HG03064 (cell line): ENCODE results near the gene VRK3.
"Not testable (repeated sequence)": the region's sequence is repeated elsewhere in the genome, so short reads cannot be mapped to it uniquely, and the experiment has no call there.

Experiments
- ATAC-seq: cut with Tn5 transposase; IDR thresholded peaks from one replicate; pipeline ENCODE4 v1.9.1; 2021; ENCODE audit warnings: low read depth; ENCODE audit not compliant: unreplicated experiment

VRK3 gene

DNA sequence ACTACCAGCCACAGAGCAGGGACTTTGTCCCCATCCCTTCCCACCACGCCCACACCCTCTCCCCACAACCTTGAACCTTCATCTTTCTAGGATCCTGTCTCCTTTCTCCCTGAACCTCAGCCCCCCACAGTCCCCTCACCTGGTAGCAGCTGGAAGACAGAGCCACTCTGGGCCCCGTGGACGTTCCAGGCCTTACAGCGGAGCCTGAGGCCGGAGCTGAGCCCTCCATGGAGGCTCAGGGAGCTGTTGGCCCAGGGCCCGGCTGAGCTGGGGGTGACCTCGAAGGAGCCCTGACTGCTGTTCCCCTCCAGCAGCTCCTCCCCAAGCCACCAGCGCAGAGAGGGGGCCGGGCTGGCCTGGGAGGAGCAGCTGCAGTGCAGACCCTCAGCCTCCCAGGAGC lies 67.0 kb downstream of the VRK3 start:
- not testable (repeated sequence) for ATAC-seq

DNA sequence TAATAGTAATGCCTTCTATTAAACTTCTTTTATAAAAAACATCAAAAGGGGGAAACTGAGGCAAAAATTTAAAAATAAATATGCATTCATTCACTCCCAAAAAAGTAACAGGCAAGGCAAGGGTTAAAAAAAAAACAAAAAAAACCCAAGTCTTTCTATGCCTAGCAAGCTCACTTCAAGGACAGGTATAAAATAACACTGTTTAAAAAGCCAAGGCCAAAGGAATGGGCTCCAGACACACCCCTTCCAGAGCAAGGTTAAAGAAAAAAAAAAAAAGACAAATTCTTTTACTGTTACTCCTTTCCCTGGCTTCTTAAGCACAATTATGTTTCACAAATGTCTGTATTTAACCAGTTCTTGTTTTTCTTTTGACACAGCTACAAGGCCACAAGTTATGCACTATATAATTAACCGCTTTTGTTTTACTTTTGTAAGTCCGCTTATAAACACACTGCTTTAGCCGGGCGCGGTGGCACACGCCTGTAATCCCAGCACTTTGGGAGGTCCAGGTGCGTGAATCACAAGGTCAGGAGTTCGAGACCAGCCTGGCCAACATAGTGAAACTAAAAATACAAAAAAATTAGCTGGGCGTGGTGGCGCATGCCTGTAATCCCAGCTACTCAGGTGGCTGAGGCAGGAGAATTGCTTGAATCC lies 67.8 kb downstream of the VRK3 start:
- no peak for ATAC-seq

DNA sequence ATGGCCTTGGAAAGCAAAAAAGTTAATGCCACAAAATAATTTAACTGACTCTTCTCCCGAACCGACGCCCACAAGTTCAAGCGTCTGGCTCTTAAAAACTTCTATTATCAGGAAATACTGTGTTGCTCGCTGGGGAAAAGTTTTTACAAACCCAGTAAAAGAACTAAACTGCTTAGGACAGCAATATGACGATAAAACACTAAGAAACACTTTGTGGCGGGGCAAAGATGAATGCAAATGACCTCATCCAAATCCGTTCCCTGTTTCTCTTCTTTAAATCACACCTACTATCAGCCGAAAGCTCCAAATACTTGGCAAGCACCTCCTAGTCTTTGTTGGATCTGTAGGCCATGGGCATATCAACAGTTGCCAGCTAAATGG lies 69.1 kb downstream of the VRK3 start:
- no peak for ATAC-seq

DNA sequence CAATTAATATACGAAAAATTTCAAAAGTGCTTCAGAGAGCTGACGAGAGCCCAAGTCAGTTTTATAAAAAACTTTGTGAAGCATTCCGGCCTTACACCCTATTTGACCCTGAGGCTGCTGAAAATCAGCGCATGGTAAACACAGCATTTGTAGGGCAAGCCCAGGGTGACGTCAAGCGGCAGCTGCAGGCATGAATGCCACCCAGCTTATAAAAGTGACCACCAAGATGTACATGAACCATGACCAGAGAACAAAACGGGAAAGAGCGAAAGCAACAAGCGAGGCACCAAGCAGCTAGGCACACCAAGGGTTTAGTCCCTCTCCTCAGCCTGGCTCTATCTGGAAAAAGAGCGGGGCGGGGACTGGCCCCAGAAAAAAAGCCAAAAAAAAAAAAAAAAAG lies 70.2 kb downstream of the VRK3 start:
- ATAC-seq, result no peak

DNA sequence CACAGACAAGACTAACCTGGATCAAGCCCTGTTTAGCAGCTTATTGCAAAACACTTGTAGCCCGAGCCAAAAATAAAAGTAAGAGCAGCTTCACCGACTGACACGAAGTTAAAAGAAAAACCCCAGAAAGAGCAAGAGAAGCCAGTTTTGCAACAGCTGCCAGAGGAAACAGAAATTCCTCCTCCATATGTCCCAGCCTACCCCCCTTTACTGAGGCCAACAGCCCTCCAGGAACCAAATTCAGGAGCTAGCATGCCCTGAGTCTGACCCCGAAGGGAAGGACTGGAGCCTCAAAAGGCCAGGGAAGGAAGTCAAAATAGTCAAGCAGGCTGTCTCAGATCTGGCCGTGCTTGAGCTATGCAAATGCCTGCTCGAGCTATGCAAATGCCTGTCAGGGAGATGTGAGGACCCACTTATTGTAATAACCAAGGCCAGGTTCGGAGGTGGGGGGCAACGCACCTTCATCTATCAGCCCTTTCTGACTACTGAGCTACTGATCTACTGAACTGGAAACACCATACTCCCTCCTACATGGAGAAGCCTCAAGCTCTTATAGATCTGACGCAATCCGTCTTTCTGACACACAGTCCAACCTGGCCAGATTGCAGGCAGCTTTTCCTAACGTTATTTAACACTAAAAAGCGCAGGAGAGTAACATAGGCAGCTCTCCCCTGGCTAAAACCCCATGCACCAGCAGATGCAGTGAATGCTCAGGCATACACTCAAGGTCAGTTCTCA lies 70.9 kb downstream of the VRK3 start:
- ATAC-seq, result no peak

DNA sequence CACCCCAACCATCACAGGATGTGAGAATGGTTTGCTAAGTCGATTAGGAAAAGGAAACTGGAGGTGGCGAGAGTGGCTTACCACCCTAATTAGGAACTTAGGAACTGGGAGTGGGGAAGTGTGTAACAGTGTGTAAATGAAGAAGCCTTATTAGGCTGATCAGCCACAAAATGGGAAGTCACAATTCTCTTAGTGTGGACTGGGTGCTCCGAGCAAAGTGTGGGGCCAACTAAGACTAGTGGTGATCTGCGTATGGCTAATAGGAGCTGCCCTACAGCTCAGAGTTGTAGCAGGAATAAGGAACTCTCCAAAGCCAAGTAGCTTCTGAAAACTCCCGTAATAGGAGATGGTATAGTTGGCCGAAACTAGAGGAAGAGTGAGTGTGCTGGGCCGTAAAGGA lies 71.8 kb downstream of the VRK3 start:
- no peak for ATAC-seq

DNA sequence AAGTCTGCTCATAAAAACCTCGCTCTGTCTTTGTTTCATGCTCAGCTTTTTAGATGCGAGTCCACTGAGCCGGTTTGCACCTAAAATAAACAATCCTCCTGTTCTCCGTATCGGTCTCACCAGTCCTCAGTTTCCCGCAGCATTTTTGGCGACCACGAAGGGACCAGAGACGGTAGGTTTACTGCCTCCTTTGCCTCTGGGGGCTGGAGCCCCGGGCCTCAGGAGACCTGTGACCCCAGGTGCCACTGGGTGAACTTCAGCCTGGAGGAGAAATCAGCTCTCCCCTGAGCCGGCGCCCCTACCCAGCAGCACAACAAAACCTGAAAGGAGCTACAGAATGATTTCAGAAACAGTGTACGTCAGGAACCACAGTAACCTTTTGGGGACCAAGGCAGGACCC lies 72.3 kb downstream of the VRK3 start:
- ATAC-seq, result no peak

DNA sequence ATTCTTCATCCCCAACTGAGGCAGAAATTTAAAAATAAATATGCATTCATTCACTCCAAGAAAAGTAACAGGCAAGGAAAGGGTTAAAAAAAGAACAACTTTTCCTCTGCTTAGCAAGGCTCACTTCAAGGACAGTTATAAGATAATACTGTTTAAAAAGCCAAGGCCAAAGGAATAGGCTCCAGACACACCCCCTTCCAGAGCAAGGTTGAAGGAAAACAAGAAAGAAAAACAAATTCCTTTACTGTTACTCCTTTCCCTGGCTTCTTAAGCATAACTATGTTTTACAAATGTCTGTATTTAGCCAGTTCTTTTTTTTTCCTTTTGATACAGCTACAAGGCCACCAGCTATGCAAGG lies 72.7 kb downstream of the VRK3 start:
- ATAC-seq, result no peak

DNA sequence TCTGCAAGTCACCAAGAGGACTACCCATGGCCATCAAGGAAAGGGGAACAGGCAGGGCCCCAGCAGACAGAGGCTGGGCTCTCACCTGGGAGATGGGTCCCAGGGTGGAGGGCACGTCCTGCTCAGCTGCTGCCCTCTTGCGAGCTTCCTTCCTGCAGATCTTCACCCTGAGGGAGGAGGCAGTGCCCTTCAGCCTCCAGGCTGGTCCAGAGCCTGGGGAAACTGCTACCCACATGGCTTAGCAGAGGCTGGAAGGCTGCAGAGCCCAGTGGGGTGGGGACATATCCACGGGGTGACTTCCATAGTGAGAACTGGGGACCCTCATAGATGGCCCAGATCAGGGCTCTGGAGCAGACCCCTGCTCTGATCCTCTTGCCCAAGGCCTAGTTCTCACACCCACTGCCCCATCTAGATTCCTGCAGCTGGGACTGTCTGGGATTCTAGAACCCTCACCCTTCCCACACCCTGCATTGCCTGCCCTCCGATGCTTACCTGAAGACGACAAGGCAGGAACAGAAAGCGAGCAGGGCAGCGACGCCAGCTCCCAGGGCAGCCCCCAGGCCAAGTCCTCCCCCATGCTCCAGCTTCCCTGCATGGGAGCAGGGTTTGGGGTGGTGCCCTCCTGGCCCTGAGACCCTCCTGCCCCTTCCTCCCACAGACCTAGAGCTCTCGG lies 73.2 kb downstream of the VRK3 start:
- no peak for ATAC-seq

DNA sequence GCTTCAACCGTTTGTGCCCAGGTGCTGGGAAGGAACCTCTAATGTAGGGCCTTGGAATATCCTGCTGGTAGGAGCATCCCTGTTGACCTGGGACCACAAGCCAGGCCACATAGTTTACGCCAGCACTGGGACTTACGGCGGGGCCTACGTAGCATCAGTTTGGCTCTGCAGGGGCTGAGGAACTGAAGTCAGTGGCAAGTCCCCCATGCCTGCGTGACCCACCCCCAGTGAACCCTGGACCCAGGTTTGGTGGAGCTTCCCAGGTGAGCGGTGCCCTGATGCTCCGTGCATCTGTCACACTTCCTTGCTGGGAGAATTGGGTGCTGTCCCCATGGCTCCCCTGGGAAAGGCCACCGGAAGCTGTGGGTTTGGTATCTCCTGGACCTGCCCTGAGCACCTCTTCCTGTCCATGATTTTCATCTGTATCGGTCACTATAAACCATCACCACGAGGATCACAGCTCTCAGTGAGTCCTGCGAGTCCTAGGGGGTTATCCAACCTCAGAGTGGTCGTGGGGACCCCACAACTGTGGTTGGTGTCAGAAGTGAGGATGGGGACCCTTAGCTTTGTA lies 74.1 kb downstream of the VRK3 start:
- no peak for ATAC-seq

DNA sequence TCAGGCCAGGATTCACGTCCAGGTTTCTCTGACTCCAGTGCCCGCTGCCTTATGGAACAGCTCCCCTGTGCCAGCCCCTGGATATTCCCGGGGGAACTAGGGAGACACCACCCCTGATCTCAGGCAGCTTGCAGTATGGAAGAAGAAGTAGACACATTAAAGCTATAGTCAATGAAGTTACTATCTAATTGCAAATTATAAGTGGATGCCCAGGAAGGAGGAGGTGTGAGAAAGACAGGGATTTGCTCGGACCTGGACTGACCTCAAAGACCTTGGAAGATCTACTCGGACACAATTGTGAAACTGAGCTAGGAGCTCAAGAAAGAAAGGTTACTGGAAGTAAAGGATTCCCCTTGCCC lies 74.6 kb downstream of the VRK3 start:
- ATAC-seq, result no peak

DNA sequence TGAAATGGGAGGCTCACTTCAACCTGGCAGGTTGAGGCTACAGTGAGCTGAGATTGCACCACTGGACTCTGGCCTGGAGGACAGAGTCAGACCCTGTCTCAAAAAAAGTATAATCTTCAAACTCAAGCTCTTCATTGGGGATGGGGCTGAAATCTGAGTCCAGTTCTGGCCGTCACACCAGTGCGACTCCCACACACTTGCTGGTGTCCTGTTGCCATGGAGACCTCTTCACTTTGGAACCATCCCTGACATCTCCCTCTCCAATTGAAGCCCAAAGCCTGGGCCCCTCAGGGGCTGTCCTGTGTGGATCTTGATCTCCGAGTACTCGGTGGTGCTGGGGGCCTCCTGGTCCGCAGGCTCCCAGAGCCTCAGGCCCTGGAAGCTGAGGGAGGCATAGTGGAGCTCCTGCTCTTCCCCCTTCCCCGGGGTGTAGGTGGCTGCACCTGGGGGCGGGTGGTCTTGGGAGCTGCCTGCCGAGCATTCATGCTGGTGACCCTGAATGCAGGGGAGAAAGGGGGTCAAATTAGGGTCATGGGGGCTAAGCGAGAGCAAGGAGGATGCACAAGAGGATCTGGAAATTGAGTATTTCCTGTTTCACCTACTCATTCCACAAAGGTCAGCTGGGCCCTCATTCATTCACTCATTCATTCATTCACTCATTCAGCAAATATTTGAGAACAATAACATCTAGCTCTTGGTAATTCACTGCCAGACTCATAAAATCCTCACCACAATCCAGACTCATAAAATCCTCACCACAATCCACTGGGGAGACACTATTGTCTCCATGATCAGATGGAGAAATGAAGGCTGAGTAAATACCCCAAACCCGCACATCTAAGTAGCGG lies 75.2 kb downstream of the VRK3 start:
- no peak for ATAC-seq

DNA sequence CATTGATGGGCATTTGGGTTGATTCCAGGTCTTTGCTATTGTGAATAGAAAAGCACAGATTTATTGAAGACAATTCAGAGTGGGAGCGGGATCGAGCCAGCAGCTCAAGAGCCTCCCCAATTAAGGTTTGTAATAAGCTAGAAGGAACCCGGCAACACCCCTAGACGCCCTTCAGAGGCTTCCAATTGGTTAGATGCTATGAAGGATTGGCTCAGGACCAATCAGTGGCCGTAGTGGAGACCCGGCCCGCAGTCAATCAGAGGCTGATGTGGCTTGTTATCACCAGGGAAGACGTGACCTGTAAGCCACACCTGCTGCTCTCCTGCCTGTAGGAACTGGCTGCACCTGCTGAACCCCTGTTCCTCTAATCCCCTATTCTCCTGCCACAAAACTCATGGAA lies 78.8 kb downstream of the VRK3 start:
- no peak for ATAC-seq

DNA sequence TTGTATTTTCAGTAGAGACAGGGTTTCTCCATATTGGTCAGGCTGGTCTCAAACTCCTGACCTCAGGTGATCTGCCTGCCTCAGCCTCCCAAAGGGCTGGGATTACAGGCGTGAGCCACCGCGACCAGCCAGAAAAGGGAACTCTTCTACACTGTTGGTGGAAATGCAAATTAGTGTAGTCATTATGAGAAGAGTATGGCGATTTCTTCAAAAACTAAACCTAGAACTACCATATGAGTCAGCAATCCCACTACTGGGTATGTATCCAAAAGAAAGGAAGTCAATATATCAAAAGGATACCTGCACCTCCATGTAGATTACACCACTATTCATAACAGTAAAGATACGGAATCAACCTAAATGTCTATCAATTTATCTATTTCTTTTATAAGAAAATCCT lies 80.6 kb downstream of the VRK3 start:
- ATAC-seq, result not testable (repeated sequence)

DNA sequence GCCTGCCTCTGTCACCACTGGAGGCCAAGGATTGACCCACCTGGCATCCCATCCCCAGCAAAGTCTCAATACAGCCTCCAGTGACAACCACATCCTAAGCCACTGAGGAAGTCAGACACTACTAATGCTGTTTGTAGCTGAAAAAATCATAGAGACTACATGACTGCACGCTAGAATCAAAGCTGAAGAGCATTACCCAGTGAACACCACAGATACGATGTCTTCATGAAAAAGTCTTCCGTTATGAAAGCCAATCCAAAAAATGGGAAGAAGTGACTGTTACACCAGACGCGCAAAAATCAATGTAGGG lies 84.7 kb downstream of the VRK3 start:
- ATAC-seq, result no peak

DNA sequence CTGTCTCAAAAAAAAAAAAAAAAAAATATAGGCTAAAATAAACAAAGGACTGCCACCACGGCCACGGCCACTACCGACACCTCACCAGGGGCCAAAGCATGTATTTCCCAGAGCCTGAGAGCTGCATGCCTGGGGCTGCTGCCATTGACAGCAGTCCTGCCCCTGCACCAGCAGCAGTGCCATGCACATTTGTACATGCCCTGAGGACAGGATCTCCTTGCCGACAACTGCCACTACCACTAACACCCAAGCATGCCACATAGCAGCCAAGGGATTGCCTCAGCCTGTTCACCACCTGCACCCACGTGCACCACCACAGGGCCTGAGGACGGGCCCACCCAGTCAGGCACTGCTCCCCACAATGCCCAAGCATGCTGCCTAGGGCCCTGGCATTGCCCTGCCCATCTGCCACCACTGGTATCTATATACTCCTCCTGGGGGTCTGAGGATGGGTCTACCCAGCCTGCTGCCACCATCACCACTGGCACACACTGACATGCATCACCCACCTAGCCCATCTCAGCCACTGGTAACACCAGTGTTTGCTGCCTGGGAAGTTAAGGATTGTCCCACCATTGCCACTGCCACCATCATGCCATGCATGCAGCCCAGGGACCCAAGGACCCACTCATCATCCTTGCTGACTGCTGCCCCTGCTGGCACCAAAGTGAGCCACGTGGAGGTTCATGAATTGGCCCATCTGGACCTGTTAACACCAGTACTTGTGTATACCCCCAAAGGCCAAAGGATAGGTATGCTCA lies 85.3 kb downstream of the VRK3 start:
- ATAC-seq, result no peak

DNA sequence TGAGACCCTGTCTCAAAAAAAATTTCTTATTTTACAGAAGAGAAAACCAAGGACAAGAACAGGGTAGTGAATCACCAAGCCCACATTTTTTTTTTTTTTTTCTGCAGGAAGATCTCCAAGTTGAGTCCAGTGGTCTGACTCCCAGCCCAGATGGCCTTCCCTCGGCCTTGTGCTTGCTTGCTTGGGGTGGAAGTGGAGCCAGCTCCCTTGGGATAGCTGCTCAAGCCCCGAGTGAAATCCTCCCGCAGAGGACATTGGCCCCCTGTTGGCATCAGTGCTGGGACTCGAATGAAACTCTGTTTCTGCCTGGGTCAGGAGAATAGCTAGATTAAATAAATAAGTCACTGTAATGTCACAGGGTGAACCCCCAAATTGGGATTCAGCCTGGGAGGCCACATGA lies 86.5 kb downstream of the VRK3 start:
- ATAC-seq, result no peak

DNA sequence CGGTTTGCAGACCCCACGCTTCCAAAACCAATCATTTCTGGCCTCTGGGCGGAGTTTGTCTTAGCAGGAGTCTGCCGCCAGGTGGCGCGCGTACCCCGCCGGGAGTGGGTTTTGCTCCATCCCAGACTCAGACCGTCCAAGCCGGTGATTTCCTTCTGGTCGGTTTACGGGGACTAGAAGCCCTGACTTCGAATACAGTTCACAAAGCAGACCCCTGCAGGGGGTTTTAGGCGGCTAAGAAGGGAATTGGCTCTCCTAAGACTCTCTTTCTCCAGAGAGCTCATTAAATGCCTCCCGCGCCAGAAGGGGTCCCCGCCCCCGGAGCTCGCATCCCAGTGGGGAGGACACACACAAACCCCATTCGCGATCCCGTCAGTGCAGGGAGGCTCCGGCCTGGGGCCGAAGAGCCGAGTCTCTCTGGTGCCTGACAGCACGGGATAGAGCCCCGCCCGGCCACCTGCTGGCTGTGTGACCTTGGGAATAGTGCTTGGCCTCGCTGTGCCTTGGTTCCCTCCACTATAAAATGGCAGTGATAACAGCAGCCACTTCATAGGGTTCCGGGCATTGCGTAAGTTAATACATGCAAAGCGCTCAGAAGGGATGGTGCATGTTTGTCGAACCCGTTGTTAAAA lies 87.3 kb downstream of the VRK3 start:
- no peak for ATAC-seq

DNA sequence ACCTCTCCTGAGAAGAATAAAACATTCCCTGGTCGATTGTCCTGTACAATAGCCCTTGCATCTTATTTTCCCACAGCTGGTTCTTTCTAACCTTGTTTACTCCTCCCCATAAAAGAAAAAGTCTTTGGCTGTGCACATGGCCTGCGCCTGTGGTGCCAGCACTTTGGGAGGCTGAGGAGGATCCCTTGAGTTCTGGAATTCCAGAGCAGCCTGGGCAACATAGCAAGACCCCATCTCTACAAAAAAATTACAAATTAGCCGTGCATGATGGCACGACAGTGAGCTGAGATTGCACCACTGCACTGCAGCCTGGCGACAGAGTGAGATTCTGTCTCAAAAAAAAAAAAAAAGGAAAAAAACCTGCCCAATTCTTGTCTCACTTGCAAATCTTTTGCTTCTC lies 88.6 kb downstream of the VRK3 start:
- no peak for ATAC-seq

DNA sequence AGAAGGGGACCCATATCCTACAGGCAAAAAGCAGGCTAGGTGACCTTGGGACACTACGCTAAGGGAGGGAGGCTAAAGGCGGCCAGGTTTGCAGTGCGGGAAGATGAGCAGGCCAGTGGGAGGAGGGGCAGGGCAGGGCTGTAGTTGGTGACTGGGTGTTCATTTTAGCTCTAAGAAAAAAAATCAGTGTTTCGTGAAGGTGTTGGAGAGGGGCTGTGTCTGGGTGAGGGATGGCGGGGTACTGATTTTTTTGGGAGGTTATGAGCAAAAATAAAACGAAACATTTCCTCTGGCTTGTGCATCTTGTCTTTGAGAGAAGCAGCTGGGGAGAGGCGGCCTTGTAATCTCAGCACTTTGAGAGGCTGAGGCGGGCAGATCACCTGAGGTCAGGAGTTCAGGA lies 91.5 kb downstream of the VRK3 start:
- ATAC-seq, result no peak
